Hippocampal formation (tissue), 2 donors: Measurements from ENCODE around the gene ATP9B.

Experiments used
- DNase-seq, 2 donors: peaks; one replicate each; lab custom pipeline; 2025; lab: John Stamatoyannopoulos, UW

Gene ATP9B

GRCh38 chr18:79328887-79329286 lies 259.7 kb downstream of the ATP9B start:
- DNase-seq, result no peak

- DNase-seq, result no peak
Measured at GRCh38 chr18:79329786-79330185, 260.6 kb downstream of the ATP9B start.

- DNase-seq, result no peak
Measured at GRCh38 chr18:79332646-79333045, 263.5 kb downstream of the ATP9B start.

GRCh38 chr18:79333046-79333445 lies 263.9 kb downstream of the ATP9B start:
- no peak for DNase-seq

DNA sequence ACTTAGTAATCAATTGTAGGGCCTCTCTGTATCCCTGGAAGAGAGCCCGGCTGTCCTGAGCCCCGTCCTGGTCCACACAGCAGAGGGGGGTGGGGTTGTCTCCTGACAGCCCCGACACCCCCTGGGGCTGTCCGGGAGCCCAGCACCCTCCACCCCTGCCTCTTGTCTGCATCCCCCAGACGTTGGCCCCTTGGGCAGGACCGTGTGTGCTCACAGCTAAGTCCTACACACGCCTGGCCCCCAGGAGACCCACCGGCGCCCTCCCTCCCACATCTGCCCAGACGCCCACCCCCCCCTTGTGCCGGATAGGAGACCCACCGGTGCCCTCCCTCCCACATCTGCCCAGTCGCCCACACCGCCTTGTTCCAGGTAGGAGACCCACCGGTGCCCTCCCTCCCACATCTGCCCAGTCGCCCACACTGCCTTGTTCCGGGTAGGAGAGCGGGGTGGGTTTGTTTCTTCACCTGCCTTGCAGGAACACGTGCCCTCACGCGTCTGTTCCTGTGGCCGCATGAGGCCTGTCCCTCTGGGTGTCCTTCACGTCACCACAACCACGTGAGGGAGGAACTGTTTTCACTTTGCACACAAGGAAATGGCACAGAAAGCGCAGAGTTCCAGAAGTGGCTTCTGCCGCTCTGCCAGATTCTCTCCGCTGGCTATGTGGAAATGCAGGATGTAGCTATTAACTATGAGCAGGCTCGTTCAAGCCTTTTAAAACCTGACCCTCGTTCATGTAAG lies 265.5 kb downstream of the ATP9B start:
- no peak for DNase-seq

DNA sequence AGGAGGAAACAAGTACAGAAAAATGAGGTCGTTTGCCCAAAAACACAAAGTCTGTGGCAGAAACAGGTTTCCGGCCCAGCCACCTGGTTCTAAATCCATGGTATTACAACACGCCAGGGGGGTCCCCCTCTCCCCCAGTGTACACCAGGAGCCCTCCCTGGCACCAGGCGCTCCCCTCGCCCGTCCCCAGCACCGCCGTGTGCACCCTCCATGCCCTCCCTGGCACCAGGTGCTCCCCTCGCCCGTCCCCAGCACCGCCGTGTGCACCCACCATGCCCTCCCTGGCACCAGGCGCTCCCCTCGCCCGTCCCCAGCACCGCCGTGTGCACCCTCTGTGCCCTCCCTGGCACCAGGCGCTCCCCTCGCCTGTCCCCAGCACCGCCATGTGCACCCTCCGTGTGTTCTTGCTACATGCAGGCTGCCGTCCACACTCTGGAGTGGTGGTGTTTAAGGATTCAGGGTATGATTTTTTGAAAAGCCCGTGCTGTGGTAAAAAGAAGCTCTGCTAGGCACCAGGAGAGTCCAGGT lies 266.7 kb downstream of the ATP9B start:
- DNase-seq, result no peak

DNA sequence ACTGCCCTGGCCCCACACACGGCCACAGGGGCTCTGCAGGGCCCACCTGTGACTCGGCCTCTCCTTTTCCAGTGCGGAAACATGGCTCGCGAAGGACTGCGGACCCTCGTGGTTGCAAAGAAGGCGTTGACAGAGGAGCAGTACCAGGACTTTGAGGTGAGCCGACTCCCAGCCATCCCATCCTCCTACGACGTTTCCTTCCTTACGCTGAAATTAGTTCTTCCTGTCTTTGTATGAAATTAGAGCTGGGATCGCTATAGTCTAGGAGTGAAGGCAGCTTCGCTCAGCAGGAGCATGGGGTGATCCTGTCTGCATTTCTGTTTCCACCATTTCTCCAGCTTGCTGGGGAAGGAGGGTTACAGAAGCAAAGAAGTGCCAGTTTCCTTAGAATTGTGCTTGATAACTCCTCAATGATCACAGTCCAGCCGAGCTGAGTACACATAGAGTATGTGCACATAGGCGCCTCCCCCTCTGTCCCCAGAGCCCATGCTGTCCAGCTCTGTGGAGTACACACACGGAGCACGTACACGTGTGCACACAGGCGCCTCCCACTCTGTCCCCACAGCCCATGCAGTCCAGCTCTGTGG lies 267.5 kb downstream of the ATP9B start:
- DNase-seq, result no peak

DNA sequence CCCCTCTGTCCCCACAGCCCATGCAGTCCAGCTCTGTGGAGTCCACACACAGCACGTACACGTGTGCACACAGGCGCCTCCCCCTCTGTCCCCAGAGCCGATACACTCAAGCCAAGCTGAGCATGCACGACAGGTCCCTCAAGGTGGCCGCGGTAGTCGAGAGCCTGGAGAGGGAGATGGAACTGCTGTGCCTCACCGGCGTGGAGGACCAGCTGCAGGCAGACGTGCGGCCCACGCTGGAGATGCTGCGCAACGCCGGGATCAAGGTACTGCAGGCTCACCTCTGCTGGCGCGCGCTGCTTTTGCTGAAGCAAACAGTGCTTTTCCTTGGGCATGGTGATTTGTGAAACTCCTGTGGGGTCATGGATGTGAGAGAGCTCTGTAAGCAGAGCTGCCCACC lies 268.0 kb downstream of the ATP9B start:
- no peak for DNase-seq

GRCh38 chr18:79337620-79338019 lies 268.4 kb downstream of the ATP9B start:
- no peak for DNase-seq

DNA sequence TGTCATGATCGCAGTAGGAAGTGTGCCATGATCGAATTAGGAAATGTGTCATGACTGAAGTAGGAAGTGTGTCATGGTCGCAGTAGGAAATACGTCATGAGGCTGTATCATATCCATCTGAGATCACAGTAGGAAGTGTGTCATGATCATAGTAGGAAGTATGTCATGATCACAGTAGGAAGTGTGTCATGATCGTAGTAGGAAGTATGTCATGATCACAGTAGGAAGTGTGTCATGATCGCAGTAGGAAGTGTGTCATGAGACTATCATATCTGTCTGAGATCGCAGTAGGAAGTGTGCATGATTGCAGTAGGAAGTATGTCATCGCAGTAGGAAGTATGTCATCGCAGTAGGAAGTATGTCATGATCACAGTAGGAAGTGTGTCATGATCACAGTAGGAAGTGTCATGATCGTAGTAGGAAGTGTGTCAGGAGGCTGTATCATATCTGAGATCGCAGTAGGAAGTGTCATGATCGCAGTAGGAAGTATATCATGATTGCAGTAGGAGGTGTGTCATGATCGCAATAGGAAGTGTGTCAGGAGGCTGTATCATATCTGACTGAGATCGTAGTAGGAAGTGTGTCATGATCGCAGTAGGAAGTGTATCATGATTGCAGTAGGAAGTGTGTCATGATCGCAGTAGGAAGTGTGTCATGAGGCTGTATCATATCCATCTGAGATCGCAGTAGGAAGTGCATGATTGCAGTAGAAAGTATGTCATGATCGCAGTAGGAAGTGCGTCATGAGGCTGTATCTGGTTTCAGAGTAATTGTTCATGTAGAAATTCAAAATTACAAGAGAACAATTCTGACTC lies 270.1 kb downstream of the ATP9B start:
- no peak for DNase-seq

DNA sequence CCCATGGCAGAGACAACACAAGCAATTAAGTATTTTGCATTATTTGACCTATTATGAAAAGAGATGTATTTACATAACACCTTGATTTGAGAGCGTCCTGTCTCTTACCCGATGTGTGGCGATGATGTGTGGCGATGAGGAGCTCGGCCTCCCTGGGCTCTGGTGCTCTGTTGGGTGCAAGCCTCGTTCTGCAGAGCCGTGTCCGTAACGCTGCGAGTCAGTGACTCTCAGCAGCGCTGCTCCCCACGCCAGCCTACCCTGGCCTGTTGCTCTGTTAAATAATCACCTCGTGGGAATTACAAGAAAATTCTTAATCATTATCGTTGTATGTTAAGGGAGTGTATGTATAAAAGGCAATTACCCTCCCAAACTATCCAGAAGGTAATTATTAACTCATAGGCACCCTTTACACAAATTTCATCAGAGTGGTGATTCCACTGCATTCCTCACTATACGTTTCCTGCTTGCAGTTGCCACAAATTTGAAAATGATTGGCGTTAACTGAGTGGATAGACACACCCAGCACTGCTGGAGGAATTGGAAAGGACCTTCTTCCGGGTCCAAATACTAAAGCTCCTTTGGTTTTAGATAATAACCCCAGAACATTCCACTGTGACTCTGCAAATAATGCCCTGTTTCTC lies 274.5 kb downstream of the ATP9B start:
- no peak for DNase-seq

- DNase-seq, result no peak
Measured at GRCh38 chr18:79344208-79344581, 275.0 kb downstream of the ATP9B start.

GRCh38 chr18:79345366-79345765 lies 276.2 kb downstream of the ATP9B start:
- DNase-seq, result no peak

GRCh38 chr18:79345981-79346380 lies 276.8 kb downstream of the ATP9B start:
- no peak for DNase-seq

DNA sequence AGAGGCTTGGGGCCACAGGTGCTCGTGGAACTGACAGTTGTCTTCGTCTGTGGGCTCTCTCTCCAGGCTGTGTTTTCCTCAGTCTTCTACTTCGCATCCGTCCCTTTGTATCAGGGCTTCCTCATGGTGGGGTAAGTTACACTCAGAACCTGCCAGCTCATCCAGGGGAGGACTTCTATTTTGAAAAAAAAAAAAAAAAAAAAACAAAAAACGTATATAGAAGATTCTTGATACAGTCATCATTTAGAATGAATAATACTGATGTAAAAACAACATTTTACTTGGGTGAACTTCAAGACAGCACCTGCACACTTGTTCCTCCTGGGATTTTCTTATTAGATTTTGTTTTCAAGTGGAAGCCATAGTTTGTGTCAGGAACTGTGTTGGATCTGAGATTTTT lies 278.9 kb downstream of the ATP9B start:
- DNase-seq, result no peak

- DNase-seq, result no peak
Measured at GRCh38 chr18:79352432-79352831, 283.2 kb downstream of the ATP9B start.

DNA sequence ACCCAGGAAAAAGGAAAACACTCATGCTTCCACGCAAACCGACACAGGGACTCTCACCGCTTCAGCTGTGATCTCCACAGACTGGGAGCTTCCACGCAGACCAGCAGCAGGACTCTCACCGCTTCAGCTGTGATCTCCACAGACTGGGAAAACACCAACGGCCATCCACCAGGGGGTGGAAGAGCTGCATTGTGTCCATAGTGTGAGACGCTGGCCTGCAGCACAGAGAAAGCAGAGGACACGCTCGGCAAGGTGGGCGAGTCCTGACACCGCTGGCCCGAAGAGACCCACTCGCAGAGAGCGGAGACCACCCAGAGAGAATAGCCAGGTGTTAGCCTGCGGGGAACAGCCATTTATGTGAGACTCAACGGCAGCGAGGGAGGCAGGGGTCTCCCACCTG lies 284.1 kb downstream of the ATP9B start:
- peak; percentile 21 to 35 for DNase-seq

GRCh38 chr18:79354350-79354749 lies 285.2 kb downstream of the ATP9B start:
- DNase-seq, result no peak

GRCh38 chr18:79355433-79356335 lies 286.5 kb downstream of the ATP9B start:
- DNase-seq, result no peak

- no peak for DNase-seq
Measured at GRCh38 chr18:79356435-79356834, 287.2 kb downstream of the ATP9B start.

DNA sequence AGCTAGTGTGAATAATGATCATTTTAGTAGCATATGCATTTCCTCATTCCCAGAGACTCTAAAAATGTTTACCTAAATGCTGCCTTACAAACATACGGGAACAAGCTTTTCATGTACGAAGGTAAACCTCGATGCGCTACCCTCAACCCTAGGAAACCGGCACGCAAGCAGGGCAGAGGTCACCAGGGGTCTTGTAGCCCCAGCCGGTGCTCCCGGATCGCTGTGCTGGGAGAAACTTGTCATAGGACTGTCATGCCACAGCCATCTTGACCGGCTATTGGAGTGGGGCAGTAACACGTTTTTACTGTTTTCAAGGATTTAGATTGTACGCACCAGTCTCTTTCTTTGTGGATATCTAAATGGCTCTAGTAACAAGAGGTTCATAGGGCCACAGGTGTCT lies 291.7 kb downstream of the ATP9B start:
- no peak for DNase-seq
